K562 (cell line): ENCODE results near the gene BTAF1. TPM values are rescaled to one million over a fixed set of nuclear protein-coding genes. Genes with fewer than 3 reads are reported as not detected.

Source experiments
- ATAC-seq: fragments of 200-7000 bp; cut with Tn5 transposase; 3 replicates; pipeline ENCODE4 v1.9.1; 2020; ENCODE audit warnings: moderate library complexity
- BruUV-seq: library from RNA; stranded (reverse); fragments of 400-500 nt; replicated peaks from 2 replicates; lab custom pipeline; 2021; lab: Mats Ljungman, UMichigan
- CTCF ChIA-PET: fragments of 300-600 bp; formaldehyde crosslinking; extraction: SDS; loops from one replicate; lab custom pipeline; 2021; ENCODE audit warnings: low intra/inter-chr PET ratio; lab: Yijun Ruan, JAX
- POLR2A ChIA-PET: fragments of 300-600, 350-650 bp; sonication (Branson Sonifier 250); formaldehyde crosslinking; extraction: SDS; loops from one replicate; lab custom pipeline; 2021; ENCODE audit warnings: antibody characterized with exemption, inconsistent platforms; lab: Yijun Ruan, JAX
- DNase-seq, 4 experiments: peaks; one replicate each; pipeline versions ENCODE4 v3.0.0 to v3.0.0-alpha.2; 2011 to 2018; ENCODE audit warnings: low spot score in 3 of 4, mixed read lengths in 3 of 4; ENCODE audit errors: extremely low read depth in 1 of 4
- FAIRE-seq: peaks from 2 replicates; lab custom pipeline; 2011; peaks lifted over from hg19 to GRCh38; lab: Jason Lieb, UNC
- H2AFZ ChIP-seq: 2 replicates; pipeline ENCODE4 v1.6.0; 2011; ENCODE audit warnings: low read depth, low read length, control low read depth, inconsistent platforms
- H3K27ac ChIP-seq: fragments of 200-600 bp; 3 replicates; pipeline ENCODE4 v1.8.0; 2011; ENCODE audit warnings: low read depth, mild to moderate bottlenecking, control low read depth, inconsistent platforms, low read length, moderate library complexity, mixed read lengths; ENCODE audit errors: extremely low read depth
- H3K27me3 ChIP-seq, 2 experiments: fragments of 300-600 bp in 1 of 2; 2 replicates in 1 of 2; 3 replicates in 1 of 2; pipeline versions ENCODE4 v1.6.0 to v1.8.0; 2011; ENCODE audit warnings: inconsistent platforms in 2 of 2, low read length in 2 of 2, mild to moderate bottlenecking in 1 of 2, mixed read lengths in 1 of 2, moderate library complexity in 1 of 2; ENCODE audit not compliant: control insufficient read depth in 2 of 2, insufficient read depth in 2 of 2
- H3K36me3 ChIP-seq: fragments of 300-600 bp; 3 replicates; pipeline ENCODE4 v1.8.0; 2011; ENCODE audit warnings: mild to moderate bottlenecking, low read length, inconsistent platforms; ENCODE audit not compliant: control insufficient read depth, insufficient read depth
- H3K4me1 ChIP-seq, 2 experiments: fragments of 200-600 bp in 1 of 2; replicated peaks in 1 of 2; 2 replicates in 1 of 2; 3 replicates in 1 of 2; pipeline versions ENCODE4 v1.5.1 to v1.8.0; 2011; ENCODE audit warnings: inconsistent platforms in 2 of 2, low read length in 2 of 2, mild to moderate bottlenecking in 1 of 2, mixed read lengths in 1 of 2, moderate library complexity in 1 of 2; ENCODE audit not compliant: control insufficient read depth in 2 of 2, insufficient read depth in 2 of 2
- H3K4me2 ChIP-seq: 2 replicates; pipeline ENCODE4 v1.6.1; 2011; ENCODE audit warnings: low read length, control low read depth, inconsistent platforms, mixed read lengths; ENCODE audit not compliant: insufficient read depth
- H3K4me3 ChIP-seq: fragments of 200-600 bp; sonication (generic), shearing (Covaris generic); 2 replicates; pipeline ENCODE4 v1.5.1; 2016; ENCODE audit warnings: control low read depth, inconsistent platforms
- H3K79me2 ChIP-seq: fragments of 200-600 bp; 3 replicates; pipeline ENCODE4 v1.8.0; 2011; ENCODE audit warnings: low read length, inconsistent platforms; ENCODE audit not compliant: control insufficient read depth, insufficient read depth
- H3K9ac ChIP-seq, 2 experiments: 2 replicates each; pipeline versions ENCODE4 v1.6.0 to v1.6.1; 2011; ENCODE audit warnings: low read depth in 2 of 2, low read length in 2 of 2, control low read depth in 1 of 2, inconsistent platforms in 1 of 2, mild to moderate bottlenecking in 1 of 2, mixed read lengths in 1 of 2; ENCODE audit not compliant: insufficient read depth in 1 of 2
- H3K9me1 ChIP-seq: one replicate; pipeline ENCODE4 v1.6.0; 2011; ENCODE audit warnings: inconsistent platforms, mild to moderate bottlenecking, low read length, moderate library complexity; ENCODE audit not compliant: control insufficient read depth, insufficient read depth
- H3K9me3 ChIP-seq: replicated peaks from 2 replicates; pipeline ENCODE4 v1.5.1; 2011; ENCODE audit warnings: low read depth, low read length, inconsistent platforms; ENCODE audit not compliant: control insufficient read depth, insufficient read depth
- H4K20me1 ChIP-seq: replicated peaks from 2 replicates; pipeline ENCODE4 v1.6.1; 2011; ENCODE audit warnings: low read length, inconsistent platforms, mixed read lengths; ENCODE audit not compliant: control insufficient read depth, insufficient read depth
- CBX8 ChIP-seq: fragments of 200-600 bp; sonication (generic); IDR thresholded peaks from 2 replicates; pipeline ENCODE4 v1.6.1; 2012; ENCODE audit warnings: borderline replicate concordance, mixed run types, low read depth, mild to moderate bottlenecking, moderate library complexity, mixed read lengths, low read length, control low read depth, inconsistent platforms; ENCODE audit not compliant: poor library complexity, severe bottlenecking; ENCODE audit errors: extremely low read depth
- GTF2A2 ChIP-seq: IDR thresholded peaks from 2 replicates; pipeline ENCODE4 v1.6.1; 2016; ENCODE audit warnings: mild to moderate bottlenecking, missing genetic modification characterization, missing compliant biosample characterization
- HIVEP1 ChIP-seq: fragments of 250-450 bp; sonication (Bioruptor Pico); IDR thresholded peaks from 2 replicates; pipeline ENCODE4 v1.4.0; 2020; ENCODE audit warnings: mild to moderate bottlenecking
- NCOA6 ChIP-seq: fragments of 450-650 bp; IDR thresholded peaks from 2 replicates; pipeline ENCODE4 v1.6.1; 2017; ENCODE audit warnings: mild to moderate bottlenecking
- SIN3B ChIP-seq: fragments of 450-650 bp; IDR thresholded peaks from 2 replicates; pipeline ENCODE4 v1.6.1; 2017; ENCODE audit warnings: low read depth, mild to moderate bottlenecking, moderate library complexity
- ZNF583 ChIP-seq: fragments of 250-450 bp; sonication (Bioruptor Pico); IDR thresholded peaks from 2 replicates; pipeline ENCODE4 v1.4.0; 2020
- ZNF778 ChIP-seq: fragments of 450-650 bp; formaldehyde crosslinking; IDR thresholded peaks from 2 replicates; pipeline ENCODE4 v1.4.0; 2020; ENCODE audit warnings: mild to moderate bottlenecking, moderate library complexity
- WGBS: fragments of 100-300 bp; shearing (Covaris generic); methylation state at CpG from one replicate; pipeline ENCODE4 v1.1.6; 2016; ENCODE audit warnings: low coverage, mixed read lengths; ENCODE audit not compliant: insufficient coverage; ENCODE audit errors: missing lambda C conversion rate; 5-methylcytosine and 5-hydroxymethylcytosine counted together
- in situ Hi-C: fragments of 300-500 bp; cut with MboI; formaldehyde crosslinking; loops from 4 replicates; pipeline ENCODE4 v1.15.0; 2018; ENCODE audit warnings: inconsistent platforms, mixed read lengths
- intact Hi-C: fragments of 100-400 bp; cut with micrococcal nuclease; formaldehyde crosslinking; loops from 2 replicates; pipeline ENCODE4 v1.14.2; 2022
- polyA plus RNA-seq, 8 experiments: library from polyadenylated mRNA; depleted of rRNA in 4 of 8; stranded (reverse) in 5 of 8; unstranded in 3 of 8; fragments of >200 nt; fragmentation: Nextera tagmentation in 2 of 8; fragmentation: Illumina TruSeq in 1 of 8; extraction: Ambion mirVana in 2 of 8; extraction: Trizol in 1 of 8; gene quantifications; 2 replicates each; pipeline versions ENCODE4 v1.2.1 to v1.2.3, GENCODE V29; 2011 to 2014; ENCODE audit warnings: inconsistent platforms in 1 of 8, missing spikeins in 1 of 8
- total RNA-seq, 7 experiments: library from RNA; depleted of rRNA in 6 of 7; stranded (reverse); fragments of >200 nt in 6 of 7; fragmentation: Illumina TruSeq in 2 of 7; extraction: Trizol in 2 of 7; gene quantifications; 2 replicates each; pipeline versions ENCODE4 v1.2.1 to v1.2.3, GENCODE V29; 2011 to 2021; ENCODE audit warnings: low replicate concordance in 1 of 7
- TF ChIP-seq, protein P1 (sequence below): sonication (generic); formaldehyde crosslinking; IDR thresholded peaks from 2 replicates; pipeline ENCODE4 v1.8.0; 2022; ENCODE audit warnings: mild to moderate bottlenecking, missing genetic modification reagents, borderline replicate concordance
- TF ChIP-seq, protein P2 (sequence below): fragments of 150-350 bp; conservative IDR thresholded peaks from 2 replicates; pipeline ENCODE4 v1.6.1; 2014; ENCODE audit warnings: low read length

The BTAF1 gene
- total and polyA plus RNA-seq, 9 of the 15 experiments (the other 6 are each of a cell fraction or from before 2014, with no cell fraction given) = 6.6 to 70.7 (median 30.5) TPM

DNA sequence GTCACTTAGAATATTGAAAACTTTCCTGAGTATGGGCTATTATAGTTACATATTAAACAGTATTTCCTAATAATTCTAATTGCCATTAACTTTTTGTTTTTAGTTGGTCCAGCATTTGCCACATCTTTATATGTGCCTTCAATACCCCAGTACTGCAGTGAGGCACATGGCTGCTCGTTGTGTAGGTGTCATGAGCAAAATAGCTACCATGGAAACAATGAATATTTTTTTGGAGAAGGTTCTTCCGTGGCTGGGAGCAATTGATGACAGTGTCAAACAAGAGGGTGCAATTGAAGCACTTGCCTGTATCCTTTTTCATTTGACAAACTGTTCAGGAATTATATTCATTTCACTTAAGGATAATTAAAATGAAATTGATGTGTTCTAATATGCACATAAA is 72.7 kb downstream of the BTAF1 start:
- ChIA-PET CTCF (no interaction called here), POLR2A (no interaction called here)
- ATAC-seq = no peak
- H4K20me1 ChIP-seq = no peaks in the 10 kb centered on the region
- no peaks in the 10 kb centered on the region for H3K27me3 ChIP-seq
- DNase-seq = no peak
- no peak overlapping the region for H2AFZ ChIP-seq
- no peak overlapping the region for H3K4me3 ChIP-seq
- H3K9me1 ChIP-seq = no peaks in the 10 kb centered on the region
- FAIRE-seq = no peak
- 75% methylated on average over 2 of the region's 2 CpGs for WGBS
- no peak overlapping the region for H3K27ac ChIP-seq
- BruUV-seq = no TSS peak
- no peaks in the 10 kb centered on the region for H3K79me2 ChIP-seq
- no peaks in the 10 kb centered on the region for H3K4me1 ChIP-seq
- intact Hi-C loops = no loop called here
- no peaks in the 10 kb centered on the region for H3K9me3 ChIP-seq
- in situ Hi-C loops = no loop called here
- no peak overlapping the region for H3K4me2 ChIP-seq
- TF ChIP-seq, protein P1, sequence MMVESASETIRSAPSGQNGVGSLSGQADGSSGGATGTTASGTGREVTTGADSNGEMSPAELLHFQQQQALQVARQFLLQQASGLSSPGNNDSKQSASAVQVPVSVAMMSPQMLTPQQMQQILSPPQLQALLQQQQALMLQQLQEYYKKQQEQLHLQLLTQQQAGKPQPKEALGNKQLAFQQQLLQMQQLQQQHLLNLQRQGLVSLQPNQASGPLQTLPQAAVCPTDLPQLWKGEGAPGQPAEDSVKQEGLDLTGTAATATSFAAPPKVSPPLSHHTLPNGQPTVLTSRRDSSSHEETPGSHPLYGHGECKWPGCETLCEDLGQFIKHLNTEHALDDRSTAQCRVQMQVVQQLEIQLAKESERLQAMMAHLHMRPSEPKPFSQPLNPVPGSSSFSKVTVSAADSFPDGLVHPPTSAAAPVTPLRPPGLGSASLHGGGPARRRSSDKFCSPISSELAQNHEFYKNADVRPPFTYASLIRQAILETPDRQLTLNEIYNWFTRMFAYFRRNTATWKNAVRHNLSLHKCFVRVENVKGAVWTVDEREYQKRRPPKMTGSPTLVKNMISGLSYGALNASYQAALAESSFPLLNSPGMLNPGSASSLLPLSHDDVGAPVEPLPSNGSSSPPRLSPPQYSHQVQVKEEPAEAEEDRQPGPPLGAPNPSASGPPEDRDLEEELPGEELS = no peak
- no peak for TF ChIP-seq CBX8
- TF ChIP-seq SIN3B = no peak
- TF ChIP-seq ZNF583 (CRISPR knock-in tag) = no peak
- TF ChIP-seq, protein P2, sequence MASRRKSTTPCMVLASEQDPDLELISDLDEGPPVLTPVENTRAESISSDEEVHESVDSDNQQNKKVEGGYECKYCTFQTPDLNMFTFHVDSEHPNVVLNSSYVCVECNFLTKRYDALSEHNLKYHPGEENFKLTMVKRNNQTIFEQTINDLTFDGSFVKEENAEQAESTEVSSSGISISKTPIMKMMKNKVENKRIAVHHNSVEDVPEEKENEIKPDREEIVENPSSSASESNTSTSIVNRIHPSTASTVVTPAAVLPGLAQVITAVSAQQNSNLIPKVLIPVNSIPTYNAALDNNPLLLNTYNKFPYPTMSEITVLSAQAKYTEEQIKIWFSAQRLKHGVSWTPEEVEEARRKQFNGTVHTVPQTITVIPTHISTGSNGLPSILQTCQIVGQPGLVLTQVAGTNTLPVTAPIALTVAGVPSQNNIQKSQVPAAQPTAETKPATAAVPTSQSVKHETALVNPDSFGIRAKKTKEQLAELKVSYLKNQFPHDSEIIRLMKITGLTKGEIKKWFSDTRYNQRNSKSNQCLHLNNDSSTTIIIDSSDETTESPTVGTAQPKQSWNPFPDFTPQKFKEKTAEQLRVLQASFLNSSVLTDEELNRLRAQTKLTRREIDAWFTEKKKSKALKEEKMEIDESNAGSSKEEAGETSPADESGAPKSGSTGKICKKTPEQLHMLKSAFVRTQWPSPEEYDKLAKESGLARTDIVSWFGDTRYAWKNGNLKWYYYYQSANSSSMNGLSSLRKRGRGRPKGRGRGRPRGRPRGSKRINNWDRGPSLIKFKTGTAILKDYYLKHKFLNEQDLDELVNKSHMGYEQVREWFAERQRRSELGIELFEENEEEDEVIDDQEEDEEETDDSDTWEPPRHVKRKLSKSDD = no peak
- no peak for TF ChIP-seq HIVEP1 (CRISPR knock-in tag)
- no peak for TF ChIP-seq ZNF778 (CRISPR knock-in tag)
- no peak for TF ChIP-seq GTF2A2 (tag)
- no peak for TF ChIP-seq NCOA6
- H3K36me3 ChIP-seq = peaks cover 69% of the 10 kb centered on the region
- H3K9ac ChIP-seq = no peak overlapping the region
